Loucy (cell line): ENCODE data around the gene ACVRL1.

ENCODE experiments used
- H2AFZ ChIP-seq: fragments of 200-600 bp; sonication (generic); 2 replicates; pipeline ENCODE4 v1.6.0; 2016; ENCODE audit warnings: antibody characterized with exemption, mild to moderate bottlenecking, low read length, moderate library complexity
- H3F3A ChIP-seq: fragments of 200-600 bp; 2 replicates; pipeline ENCODE4 v1.6.0; 2016; ENCODE audit warnings: antibody characterized with exemption, low read depth, mild to moderate bottlenecking
- H3K27me3 ChIP-seq: fragments of 200-600 bp; sonication (generic); 2 replicates; pipeline ENCODE4 v1.6.1; 2014; ENCODE audit warnings: low read length, mild to moderate bottlenecking; ENCODE audit not compliant: insufficient read depth, poor library complexity, severe bottlenecking
- H3K36me3 ChIP-seq: fragments of 200-600 bp; sonication (generic); 2 replicates; pipeline ENCODE4 v1.6.1; 2016; ENCODE audit warnings: low read length; ENCODE audit not compliant: insufficient read depth
- H3K4me1 ChIP-seq: fragments of 200-600 bp; sonication (generic); 2 replicates; pipeline ENCODE4 v1.5.1; 2014; ENCODE audit warnings: low read length, mild to moderate bottlenecking; ENCODE audit not compliant: insufficient read depth, poor library complexity, severe bottlenecking
- H3K4me2 ChIP-seq: fragments of 200-600 bp; sonication (generic); 2 replicates; pipeline ENCODE4 v1.6.0; 2014; ENCODE audit warnings: antibody characterized with exemption, low read length, low read depth, mild to moderate bottlenecking; ENCODE audit not compliant: poor library complexity, severe bottlenecking
- H3K4me3 ChIP-seq: fragments of 200-600 bp; sonication (generic); 2 replicates; pipeline ENCODE4 v1.5.1; 2014; ENCODE audit warnings: low read length, mild to moderate bottlenecking, mixed read lengths; ENCODE audit not compliant: poor library complexity, severe bottlenecking
- H3K79me2 ChIP-seq: fragments of 200-600 bp; sonication (generic); 2 replicates; pipeline ENCODE4 v1.6.1; 2014; ENCODE audit warnings: low read length; ENCODE audit not compliant: insufficient read depth
- H3K9ac ChIP-seq: fragments of 200-600 bp; sonication (generic); 2 replicates; pipeline ENCODE4 v1.6.0; 2014; ENCODE audit warnings: mild to moderate bottlenecking, low read depth, low read length, moderate library complexity; ENCODE audit not compliant: poor library complexity, severe bottlenecking
- H3K9me2 ChIP-seq: fragments of 200-600 bp; sonication (generic); replicated peaks from 2 replicates; pipeline ENCODE4 v1.6.1; 2016; ENCODE audit warnings: low read depth, low read length, mixed read lengths
- H3K9me3 ChIP-seq: fragments of 200-600 bp; sonication (generic); 2 replicates; pipeline ENCODE4 v1.6.1; 2014; ENCODE audit warnings: mild to moderate bottlenecking, antibody characterized with exemption, low read length, low read depth; ENCODE audit not compliant: insufficient read depth
- H4K20me1 ChIP-seq: fragments of 200-600 bp; sonication (generic); 2 replicates; pipeline ENCODE4 v1.6.0; 2014; ENCODE audit warnings: antibody characterized with exemption, low read length, mild to moderate bottlenecking; ENCODE audit not compliant: insufficient read depth, poor library complexity, severe bottlenecking
- EZH2phosphoT487 ChIP-seq: fragments of 200-600 bp; IDR thresholded peaks from 2 replicates; pipeline ENCODE4 v1.6.1; 2018; ENCODE audit warnings: antibody characterized with exemption, mild to moderate bottlenecking, moderate library complexity, borderline replicate concordance
- TF ChIP-seq, protein P1 (sequence below): fragments of 200-600 bp; sonication (generic); conservative IDR thresholded peaks from 2 replicates; pipeline ENCODE4 v1.5.1; 2014; ENCODE audit warnings: mild to moderate bottlenecking, antibody characterized with exemption, low read length

The ACVRL1 gene

DNA sequence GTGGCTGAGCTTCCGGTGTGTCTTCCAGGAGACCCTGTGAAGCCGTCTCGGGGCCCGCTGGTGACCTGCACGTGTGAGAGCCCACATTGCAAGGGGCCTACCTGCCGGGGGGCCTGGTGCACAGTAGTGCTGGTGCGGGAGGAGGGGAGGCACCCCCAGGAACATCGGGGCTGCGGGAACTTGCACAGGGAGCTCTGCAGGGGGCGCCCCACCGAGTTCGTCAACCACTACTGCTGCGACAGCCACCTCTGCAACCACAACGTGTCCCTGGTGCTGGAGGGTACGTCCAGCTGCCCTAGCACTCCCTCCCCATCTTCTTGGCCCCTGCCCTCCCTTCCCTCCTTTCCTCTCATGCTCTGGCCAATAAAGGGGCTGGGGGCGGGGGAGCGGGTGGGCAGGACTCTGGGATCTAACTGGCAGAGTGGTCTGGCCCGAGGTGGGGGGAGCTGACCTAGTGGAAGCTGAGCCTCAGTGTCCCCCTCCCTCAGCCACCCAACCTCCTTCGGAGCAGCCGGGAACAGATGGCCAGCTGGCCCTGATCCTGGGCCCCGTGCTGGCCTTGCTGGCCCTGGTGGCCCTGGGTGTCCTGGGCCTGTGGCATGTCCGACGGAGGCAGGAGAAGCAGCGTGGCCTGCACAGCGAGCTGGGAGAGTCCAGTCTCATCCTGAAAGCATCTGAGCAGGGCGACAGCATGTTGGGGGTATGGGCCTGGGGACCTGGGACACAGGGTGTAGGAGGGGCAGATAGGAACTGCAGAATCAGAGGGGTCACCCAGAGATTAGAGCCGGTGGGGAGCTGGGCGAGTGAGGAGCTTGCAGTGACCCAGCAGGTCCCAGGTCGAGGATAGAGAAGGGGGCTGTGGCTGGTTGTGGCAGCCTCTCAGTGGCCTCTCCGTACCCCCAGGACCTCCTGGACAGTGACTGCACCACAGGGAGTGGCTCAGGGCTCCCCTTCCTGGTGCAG lies 6.0 kb downstream of the ACVRL1 start:
- Histone ChIP-seq H3K4me1 (peaks cover 32% of the 10 kb centered on the region), H3K9ac (no peak overlapping the region)

DNA sequence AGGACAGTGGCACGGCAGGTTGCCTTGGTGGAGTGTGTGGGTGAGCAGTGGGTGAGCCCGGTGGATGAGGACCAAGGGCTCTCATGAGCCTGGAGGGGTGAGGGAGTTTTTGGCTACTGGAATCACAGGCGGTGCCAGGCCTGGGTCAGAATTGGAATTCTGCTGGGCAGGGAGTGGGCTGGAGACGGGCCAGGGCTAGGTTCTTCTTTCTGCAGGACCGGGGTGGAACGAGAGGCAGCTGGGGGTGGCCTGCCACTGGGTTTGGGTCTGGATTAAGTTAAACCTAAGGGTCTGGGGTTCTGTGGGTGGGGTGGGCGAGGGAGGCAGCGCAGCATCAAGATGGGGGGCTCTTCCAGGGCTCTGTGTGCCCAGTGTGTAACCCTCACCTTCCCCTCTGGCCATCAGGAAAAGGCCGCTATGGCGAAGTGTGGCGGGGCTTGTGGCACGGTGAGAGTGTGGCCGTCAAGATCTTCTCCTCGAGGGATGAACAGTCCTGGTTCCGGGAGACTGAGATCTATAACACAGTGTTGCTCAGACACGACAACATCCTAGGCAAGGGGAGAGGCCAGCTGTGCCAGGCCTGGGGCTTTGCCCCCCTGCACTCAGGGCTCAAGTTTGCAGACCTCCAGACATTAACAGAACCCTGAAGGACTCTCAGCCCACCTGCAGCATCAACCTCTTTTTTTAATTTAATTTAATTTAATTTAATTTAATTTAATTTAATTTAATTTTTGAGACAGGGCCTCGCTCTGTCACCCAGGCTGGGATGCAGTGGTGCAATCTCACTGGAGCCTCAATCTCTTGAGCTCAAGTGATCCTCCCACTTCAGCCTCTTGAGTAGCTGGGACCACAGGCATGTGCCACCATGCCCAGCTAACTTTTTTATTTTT lies 7.0 kb downstream of the ACVRL1 start:
- no peaks in the 10 kb centered on the region for H3K9me2 ChIP-seq

More for the DNA sequence above, 6.0 kb downstream of the ACVRL1 start:
- Histone ChIP-seq H3K79me2 (no peaks in the 10 kb centered on the region), H4K20me1 (no peaks in the 10 kb centered on the region), H2AFZ (0 out of 2 replicates have a peak overlapping the region, but pooled peaks have one; percentile 49), H3K36me3 (no peaks in the 10 kb centered on the region), H3K4me2 (no peak overlapping the region), H3K9me3 (no peaks in the 10 kb centered on the region), H3F3A (no peaks in the 10 kb centered on the region), H3K4me3 (no peak overlapping the region), H3K27me3 (no peaks in the 10 kb centered on the region), H3K9me2 (no peaks in the 10 kb centered on the region)
- TF ChIP-seq EZH2phosphoT487, result no peak
- TF ChIP-seq, protein P1, sequence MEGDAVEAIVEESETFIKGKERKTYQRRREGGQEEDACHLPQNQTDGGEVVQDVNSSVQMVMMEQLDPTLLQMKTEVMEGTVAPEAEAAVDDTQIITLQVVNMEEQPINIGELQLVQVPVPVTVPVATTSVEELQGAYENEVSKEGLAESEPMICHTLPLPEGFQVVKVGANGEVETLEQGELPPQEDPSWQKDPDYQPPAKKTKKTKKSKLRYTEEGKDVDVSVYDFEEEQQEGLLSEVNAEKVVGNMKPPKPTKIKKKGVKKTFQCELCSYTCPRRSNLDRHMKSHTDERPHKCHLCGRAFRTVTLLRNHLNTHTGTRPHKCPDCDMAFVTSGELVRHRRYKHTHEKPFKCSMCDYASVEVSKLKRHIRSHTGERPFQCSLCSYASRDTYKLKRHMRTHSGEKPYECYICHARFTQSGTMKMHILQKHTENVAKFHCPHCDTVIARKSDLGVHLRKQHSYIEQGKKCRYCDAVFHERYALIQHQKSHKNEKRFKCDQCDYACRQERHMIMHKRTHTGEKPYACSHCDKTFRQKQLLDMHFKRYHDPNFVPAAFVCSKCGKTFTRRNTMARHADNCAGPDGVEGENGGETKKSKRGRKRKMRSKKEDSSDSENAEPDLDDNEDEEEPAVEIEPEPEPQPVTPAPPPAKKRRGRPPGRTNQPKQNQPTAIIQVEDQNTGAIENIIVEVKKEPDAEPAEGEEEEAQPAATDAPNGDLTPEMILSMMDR, result peak; percentile 48

DNA sequence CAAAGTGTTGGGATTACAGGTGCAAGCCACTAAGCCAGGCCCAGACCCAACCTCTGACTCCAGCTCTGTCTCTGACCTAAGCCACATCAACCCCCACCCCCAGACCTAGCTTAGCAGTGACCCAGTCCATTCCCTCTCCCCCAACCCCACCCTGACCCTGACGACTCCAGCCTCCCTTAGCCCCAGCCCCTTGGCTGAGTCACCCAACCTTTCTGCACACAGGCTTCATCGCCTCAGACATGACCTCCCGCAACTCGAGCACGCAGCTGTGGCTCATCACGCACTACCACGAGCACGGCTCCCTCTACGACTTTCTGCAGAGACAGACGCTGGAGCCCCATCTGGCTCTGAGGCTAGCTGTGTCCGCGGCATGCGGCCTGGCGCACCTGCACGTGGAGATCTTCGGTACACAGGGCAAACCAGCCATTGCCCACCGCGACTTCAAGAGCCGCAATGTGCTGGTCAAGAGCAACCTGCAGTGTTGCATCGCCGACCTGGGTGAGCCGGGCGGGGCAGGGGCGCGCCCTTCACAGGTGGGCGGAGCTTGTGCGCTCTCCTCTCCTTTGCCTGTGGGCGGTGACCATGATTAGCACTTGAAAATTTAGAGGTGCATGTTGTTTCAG lies 7.8 kb downstream of the ACVRL1 start:
- Histone ChIP-seq H3K9ac (no peak overlapping the region), H3K79me2 (no peaks in the 10 kb centered on the region), H2AFZ (no peak overlapping the region), H3K9me2 (no peaks in the 10 kb centered on the region), H3K36me3 (no peaks in the 10 kb centered on the region), H3K9me3 (no peaks in the 10 kb centered on the region), H3K4me3 (no peak overlapping the region), H3K27me3 (no peaks in the 10 kb centered on the region), H3K4me1 (peaks cover 29% of the 10 kb centered on the region), H3F3A (no peaks in the 10 kb centered on the region), H4K20me1 (no peaks in the 10 kb centered on the region), H3K4me2 (no peak overlapping the region)
- no peak for TF ChIP-seq EZH2phosphoT487
- TF ChIP-seq, protein P1, result no peak

More for the DNA sequence above, 7.0 kb downstream of the ACVRL1 start:
- no peak overlapping the region for H3K4me3 ChIP-seq
- no peak for TF ChIP-seq EZH2phosphoT487
- TF ChIP-seq, protein P1, result no peak
- H2AFZ ChIP-seq, result no peak overlapping the region
- no peaks in the 10 kb centered on the region for H3K27me3 ChIP-seq
- H4K20me1 ChIP-seq, result no peaks in the 10 kb centered on the region
- H3K4me2 ChIP-seq, result no peak overlapping the region
- no peaks in the 10 kb centered on the region for H3K36me3 ChIP-seq
- H3K4me1 ChIP-seq, result peaks cover 32% of the 10 kb centered on the region
- H3K9ac ChIP-seq, result no peak overlapping the region
- no peaks in the 10 kb centered on the region for H3K79me2 ChIP-seq
- no peaks in the 10 kb centered on the region for H3K9me3 ChIP-seq
- H3F3A ChIP-seq, result no peaks in the 10 kb centered on the region
